HEK293T (cell line): Measurements from ENCODE around the gene AGBL1.

Experiments
- ARNT ChIP-seq: fragments of 450-650 bp; IDR thresholded peaks from 2 replicates; pipeline ENCODE4 v1.6.1; 2017; ENCODE audit warnings: mild to moderate bottlenecking
- BHLHE40 ChIP-seq: fragments of 450-650 bp; IDR thresholded peaks from 2 replicates; pipeline ENCODE4 v1.6.1; 2016; ENCODE audit warnings: mild to moderate bottlenecking, moderate library complexity, borderline replicate concordance
- ELF4 ChIP-seq: fragments of 450-650 bp; IDR thresholded peaks from 2 replicates; pipeline ENCODE4 v1.6.1; 2017; ENCODE audit warnings: antibody characterized with exemption
- FOXA1 ChIP-seq: fragments of 450-650 bp; IDR thresholded peaks from 2 replicates; pipeline ENCODE4 v1.6.1; 2016; ENCODE audit warnings: mild to moderate bottlenecking
- FOXK2 ChIP-seq: fragments of 450-650 bp; IDR thresholded peaks from 2 replicates; pipeline ENCODE4 v1.6.1; 2016; ENCODE audit warnings: mild to moderate bottlenecking
- HDGF ChIP-seq: fragments of 450-650 bp; IDR thresholded peaks from 2 replicates; pipeline ENCODE4 v1.6.1; 2017; ENCODE audit warnings: antibody characterized with exemption, borderline replicate concordance
- L3MBTL2 ChIP-seq: fragments of 450-650 bp; conservative IDR thresholded peaks from 2 replicates; pipeline ENCODE4 v1.6.1; 2016; ENCODE audit warnings: mild to moderate bottlenecking
- LEF1 ChIP-seq: fragments of 450-650 bp; IDR thresholded peaks from 2 replicates; pipeline ENCODE4 v1.6.1; 2017; ENCODE audit warnings: mild to moderate bottlenecking, borderline replicate concordance
- NFRKB ChIP-seq: fragments of 450-650 bp; IDR thresholded peaks from 2 replicates; pipeline ENCODE4 v1.6.1; 2016; ENCODE audit warnings: mild to moderate bottlenecking, moderate library complexity
- SP1 ChIP-seq: fragments of 450-650 bp; IDR thresholded peaks from 2 replicates; pipeline ENCODE4 v1.6.1; 2017
- SUZ12 ChIP-seq: fragments of 450-650 bp; IDR thresholded peaks from 2 replicates; pipeline ENCODE4 v1.6.1; 2016; ENCODE audit warnings: mild to moderate bottlenecking
- TARDBP ChIP-seq: fragments of 450-650 bp; IDR thresholded peaks from 2 replicates; pipeline ENCODE4 v1.6.1; 2016
- ZNF384 ChIP-seq: fragments of 450-650 bp; IDR thresholded peaks from 2 replicates; pipeline ENCODE4 v1.6.1; 2016
- TF ChIP-seq, protein P1 (sequence below): fragments of 450-650 bp; IDR thresholded peaks from 2 replicates; pipeline ENCODE4 v1.6.1; 2016

DNA sequence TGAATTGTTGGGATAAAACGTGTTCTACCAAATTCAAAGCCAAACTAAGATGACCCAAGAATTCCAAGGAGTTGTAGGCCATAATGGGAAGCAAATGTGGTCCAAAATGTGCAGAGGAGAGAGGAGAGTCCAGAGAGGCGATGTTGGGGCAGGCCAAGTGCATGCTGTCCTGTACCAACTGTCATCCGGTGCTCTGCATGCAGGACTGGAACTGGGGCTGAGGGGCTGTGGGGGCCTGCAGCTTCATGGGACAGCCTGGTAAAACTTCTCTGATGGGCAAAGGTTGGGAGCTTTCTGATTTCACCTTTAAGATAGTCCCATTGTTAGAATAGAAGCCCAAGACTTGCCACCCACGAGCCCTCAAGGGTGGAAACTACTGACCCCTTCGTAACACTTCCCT is 831.4 kb downstream of the AGBL1 start:
- no peak for TF ChIP-seq SUZ12
- TF ChIP-seq, protein P1, sequence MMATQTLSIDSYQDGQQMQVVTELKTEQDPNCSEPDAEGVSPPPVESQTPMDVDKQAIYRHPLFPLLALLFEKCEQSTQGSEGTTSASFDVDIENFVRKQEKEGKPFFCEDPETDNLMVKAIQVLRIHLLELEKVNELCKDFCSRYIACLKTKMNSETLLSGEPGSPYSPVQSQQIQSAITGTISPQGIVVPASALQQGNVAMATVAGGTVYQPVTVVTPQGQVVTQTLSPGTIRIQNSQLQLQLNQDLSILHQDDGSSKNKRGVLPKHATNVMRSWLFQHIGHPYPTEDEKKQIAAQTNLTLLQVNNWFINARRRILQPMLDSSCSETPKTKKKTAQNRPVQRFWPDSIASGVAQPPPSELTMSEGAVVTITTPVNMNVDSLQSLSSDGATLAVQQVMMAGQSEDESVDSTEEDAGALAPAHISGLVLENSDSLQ = no peak
- no peak for TF ChIP-seq SP1
- TF ChIP-seq ARNT = no peak
- TF ChIP-seq BHLHE40 = no peak
- TF ChIP-seq TARDBP = no peak
- no peak for TF ChIP-seq ZNF384
- TF ChIP-seq ELF4 = no peak
- TF ChIP-seq FOXA1 = no peak
- no peak for TF ChIP-seq NFRKB
- no peak for TF ChIP-seq HDGF
- no peak for TF ChIP-seq FOXK2
- no peak for TF ChIP-seq LEF1
- TF ChIP-seq L3MBTL2 = no peak
